Psoas muscle (tissue), 8 donors: Measurements from ENCODE around the gene NOTCH2. TPM values are rescaled to one million over a fixed set of nuclear protein-coding genes. Genes with fewer than 3 reads are reported as not detected.

ENCODE experiments used
- ATAC-seq, 4 donors: fragments of 200-7000 bp; cut with Tn5 transposase; one replicate each; pipeline ENCODE4 v1.9.1; 2020; ENCODE audit warnings: moderate library complexity in 3 of 4, mild to moderate bottlenecking in 2 of 4
- DNase-seq, 2 donors: peaks; one replicate each; pipeline ENCODE4 v3.0.0-alpha.2; 2020
- H3K27ac ChIP-seq: fragments of 200-600 bp; one replicate; pipeline ENCODE4 v1.8.0; 2022
- H3K27me3 ChIP-seq, 3 donors: fragments of 200-600 bp in 1 of 3; one replicate each; pipeline versions ENCODE4 v1.6.1 to v1.8.0; 2013 to 2022; ENCODE audit warnings: low read length in 2 of 3, mild to moderate bottlenecking in 2 of 3, moderate library complexity in 1 of 3; ENCODE audit not compliant: insufficient read depth in 3 of 3
- H3K36me3 ChIP-seq, 2 donors: fragments of 200-600 bp in 1 of 2; one replicate each; pipeline versions ENCODE4 v1.6.1 to v1.8.0; 2013 to 2022; ENCODE audit warnings: low read depth in 1 of 2, mild to moderate bottlenecking in 1 of 2, moderate library complexity in 1 of 2; ENCODE audit not compliant: insufficient read depth in 1 of 2
- H3K4me1 ChIP-seq: fragments of 200-600 bp; one replicate; pipeline ENCODE4 v1.8.0; 2022
- H3K4me3 ChIP-seq: fragments of 200-600 bp; one replicate; pipeline ENCODE4 v1.8.0; 2022; ENCODE audit warnings: mild to moderate bottlenecking
- H3K9me3 ChIP-seq: fragments of 200-600 bp; one replicate; pipeline ENCODE4 v1.8.0; 2022
- whole genome bisulfite sequencing, 3 donors: extraction: QIAGEN DNeasy Blood & Tissue Kit; methylation state at CpG; one replicate each; pipeline versions ENCODE4 v1.1.6 to v1.1.7; 2013; 5-methylcytosine and 5-hydroxymethylcytosine counted together
- intact Hi-C, 2 donors: fragments of 100-400 bp; cut with DNase I; formaldehyde crosslinking; loops; one replicate each; pipeline versions ENCODE4 v1.11.0 to v1.14.2; 2022
- polyA plus RNA-seq, 3 donors: library from polyadenylated mRNA; stranded (reverse); fragments of 200-250 nt; gene quantifications; one replicate each; pipeline ENCODE4 v1.2.3, GENCODE V29; 2013
- total RNA-seq, 4 donors: library from RNA; stranded (reverse); fragmentation: NEBNext Ultra II Directional in 2 of 4; extraction: Animal tissue kit (Norgen Biotek cat#: 25700) in 2 of 4; gene quantifications; one replicate each; pipeline versions ENCODE4 v1.2.1 to v1.2.4, GENCODE V29; 2021 to 2023
- TF ChIP-seq, protein P1 (sequence below): fragments of 200-600 bp; IDR thresholded peaks from one replicate; pipeline ENCODE4 v1.8.0; 2022; ENCODE audit warnings: antibody characterized with exemption
- donor health status: healthy with polysubstance abuse.
- donor health status: DM: no; HTN: no; CAD: no; lungs with moderate emphysema.
- donor health status: Bipolar disorder and iron deficiency.
- donor health status: healthy.
- donor health status: DM: yes; HTN: yes; CAD: no.
- donor health status: DM: no; HTN: no; CAD: no.
- donor health status: DM: no; HTN: no; CAD: no.
- donor health status: DM: yes; HTN: yes; CAD: no.

The NOTCH2 gene
- total and polyA plus RNA-seq, 7 donors: 2.1 to 19.7 (median 15.4) TPM

DNA sequence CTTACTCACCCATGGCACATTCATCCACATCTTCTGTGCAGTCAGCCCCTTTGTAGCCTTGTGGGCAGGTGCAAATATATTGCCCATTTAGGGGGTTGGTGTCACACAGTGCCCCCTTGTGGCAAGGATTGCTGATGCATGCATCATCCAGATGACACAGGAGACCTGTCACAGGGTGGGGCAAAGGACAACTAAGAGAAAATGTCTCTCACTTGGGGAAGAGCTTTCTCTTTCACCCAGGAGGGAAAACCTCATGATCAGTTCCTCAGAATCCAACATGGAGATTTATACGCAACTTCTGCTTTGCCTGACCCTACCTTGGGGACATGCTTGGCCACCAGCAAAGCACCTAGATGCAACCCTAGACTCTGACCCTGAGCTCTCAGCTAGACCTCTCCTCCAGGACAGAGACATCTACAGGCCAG lies 101.4 kb downstream of the NOTCH2 start:
- peaks cover 6 to 68% of the 10 kb centered on the region in 2 donors for H3K36me3 ChIP-seq
- peak; percentile 57 to 81 for DNase-seq
- H3K27ac ChIP-seq: no peak overlapping the region
- H3K27me3 ChIP-seq: no peaks in the 10 kb centered on the region
- intact Hi-C loops: no loop called here
- WGBS, 3 donors: 91 to 98% (median 96%) methylated on average over 1 of the region's 1 CpG
- no peaks in the 10 kb centered on the region for H3K4me1 ChIP-seq
- no peaks in the 10 kb centered on the region for H3K9me3 ChIP-seq
- TF ChIP-seq, protein P1, sequence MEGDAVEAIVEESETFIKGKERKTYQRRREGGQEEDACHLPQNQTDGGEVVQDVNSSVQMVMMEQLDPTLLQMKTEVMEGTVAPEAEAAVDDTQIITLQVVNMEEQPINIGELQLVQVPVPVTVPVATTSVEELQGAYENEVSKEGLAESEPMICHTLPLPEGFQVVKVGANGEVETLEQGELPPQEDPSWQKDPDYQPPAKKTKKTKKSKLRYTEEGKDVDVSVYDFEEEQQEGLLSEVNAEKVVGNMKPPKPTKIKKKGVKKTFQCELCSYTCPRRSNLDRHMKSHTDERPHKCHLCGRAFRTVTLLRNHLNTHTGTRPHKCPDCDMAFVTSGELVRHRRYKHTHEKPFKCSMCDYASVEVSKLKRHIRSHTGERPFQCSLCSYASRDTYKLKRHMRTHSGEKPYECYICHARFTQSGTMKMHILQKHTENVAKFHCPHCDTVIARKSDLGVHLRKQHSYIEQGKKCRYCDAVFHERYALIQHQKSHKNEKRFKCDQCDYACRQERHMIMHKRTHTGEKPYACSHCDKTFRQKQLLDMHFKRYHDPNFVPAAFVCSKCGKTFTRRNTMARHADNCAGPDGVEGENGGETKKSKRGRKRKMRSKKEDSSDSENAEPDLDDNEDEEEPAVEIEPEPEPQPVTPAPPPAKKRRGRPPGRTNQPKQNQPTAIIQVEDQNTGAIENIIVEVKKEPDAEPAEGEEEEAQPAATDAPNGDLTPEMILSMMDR: peak; percentile 77
- peak; percentile 92 to 98 (median 95) for ATAC-seq
- H3K4me3 ChIP-seq: no peak overlapping the region

DNA sequence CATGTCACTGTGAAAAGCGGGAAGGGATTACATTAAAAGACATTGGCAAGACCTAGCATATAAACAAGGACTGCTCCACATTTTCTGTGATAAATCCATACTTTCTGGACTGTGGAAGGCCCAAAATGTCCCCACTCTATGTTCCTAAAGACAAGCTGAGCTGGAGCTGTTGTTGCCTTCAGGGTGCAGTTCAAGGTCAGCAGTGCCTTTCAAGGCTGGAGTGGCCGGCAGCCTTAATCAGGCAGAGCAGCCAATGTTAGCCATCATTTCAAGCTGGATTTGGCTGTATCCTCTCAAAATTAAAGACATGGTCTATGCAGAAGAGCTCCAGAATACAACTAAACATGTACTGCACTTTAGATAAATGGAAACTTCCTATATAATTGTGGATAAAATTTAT lies 102.8 kb downstream of the NOTCH2 start:
- intact Hi-C loops: no loop called here
- no peaks in the 10 kb centered on the region for H3K4me1 ChIP-seq
- ATAC-seq (no peak), DNase-seq (no peak)
- 72 to 81% (median 73%) methylated on average over 2 of the region's 2 CpGs for WGBS, 3 donors
- no peak overlapping the region for H3K4me3 ChIP-seq
- TF ChIP-seq, protein P1: no peak
- no peaks in the 10 kb centered on the region for H3K27me3 ChIP-seq
- peaks cover 6 to 77% of the 10 kb centered on the region in 2 donors for H3K36me3 ChIP-seq
- H3K9me3 ChIP-seq: no peaks in the 10 kb centered on the region
- H3K27ac ChIP-seq: no peak overlapping the region

DNA sequence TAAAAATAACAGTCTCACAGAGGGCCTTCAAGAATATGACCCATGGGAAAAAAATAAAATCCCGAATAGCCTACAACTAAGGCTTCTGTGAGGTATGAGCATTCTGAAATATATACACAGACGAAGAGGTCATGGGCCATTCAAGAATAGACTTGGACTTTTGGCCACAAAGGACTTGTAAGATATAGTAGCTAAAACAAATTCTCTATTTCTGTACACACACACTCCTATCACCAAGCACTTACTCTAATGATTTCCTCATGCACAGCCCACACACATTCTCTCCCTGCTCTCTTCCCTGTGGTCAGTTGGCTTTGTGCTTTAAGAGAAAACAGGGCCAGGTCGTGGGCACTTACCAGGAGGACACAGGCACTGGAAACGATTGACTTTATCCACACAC lies 103.4 kb downstream of the NOTCH2 start:
- 40 to 63% (median 44%) methylated on average over 4 of the region's 4 CpGs for WGBS, 3 donors
- H3K4me1 ChIP-seq: no peaks in the 10 kb centered on the region
- no peaks in the 10 kb centered on the region for H3K27me3 ChIP-seq
- H3K27ac ChIP-seq: no peak overlapping the region
- no peak overlapping the region for H3K4me3 ChIP-seq
- TF ChIP-seq, protein P1: no peak
- H3K36me3 ChIP-seq: peaks cover 6 to 75% of the 10 kb centered on the region in 2 donors
- ATAC-seq: no peak
- H3K9me3 ChIP-seq: no peaks in the 10 kb centered on the region
- no peak for DNase-seq
- intact Hi-C loops: no loop called here

DNA sequence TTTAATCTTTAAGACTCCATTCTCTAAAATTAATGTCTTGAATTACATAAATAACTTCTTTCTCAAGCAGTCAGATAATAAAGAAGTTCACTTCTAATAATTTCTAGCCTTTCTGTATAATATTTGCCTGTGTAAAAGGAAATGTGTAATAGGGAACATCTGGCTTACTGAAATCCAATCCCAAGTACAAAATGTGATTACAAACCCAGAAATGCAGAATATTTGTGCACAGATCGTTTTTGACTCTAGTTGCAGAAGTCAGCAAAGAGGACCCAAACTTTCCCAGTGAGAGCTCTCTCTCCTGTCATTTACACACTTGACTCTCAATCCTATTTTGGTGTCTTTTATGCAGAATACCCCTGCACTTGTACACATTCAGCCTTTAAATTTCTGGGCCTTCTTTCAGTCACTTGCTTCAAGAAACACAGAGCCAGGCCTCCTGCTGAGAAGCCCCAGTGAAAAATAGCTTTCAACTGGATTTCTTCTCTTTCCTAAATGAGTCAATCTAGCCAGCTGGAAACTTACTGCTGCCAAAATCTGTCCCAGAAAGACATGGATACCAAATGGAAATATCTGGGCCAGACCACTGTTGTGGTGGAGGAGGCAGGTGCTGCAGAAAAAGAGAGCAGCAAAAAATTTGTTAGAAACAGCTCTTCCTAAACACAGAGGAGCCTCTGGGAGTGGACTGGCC lies 104.6 kb downstream of the NOTCH2 start:
- intact Hi-C loops: no loop called here
- peak in 2 of 4 donors; percentile 14 to 23 for ATAC-seq
- peaks cover 6 to 75% of the 10 kb centered on the region in 2 donors for H3K36me3 ChIP-seq
- H3K27ac ChIP-seq: no peak overlapping the region
- H3K9me3 ChIP-seq: no peaks in the 10 kb centered on the region
- H3K4me1 ChIP-seq: no peaks in the 10 kb centered on the region
- H3K27me3 ChIP-seq: no peaks in the 10 kb centered on the region
- H3K4me3 ChIP-seq: no peak overlapping the region
- WGBS, 3 donors: 31 to 54% (median 46%) methylated on average over 1 of the region's 1 CpG
- no peak for DNase-seq
- TF ChIP-seq, protein P1: no peak
